Erythroblast (primary cell): ENCODE data around the gene PDZD7.

Experiments
- GATA1 ChIP-seq: IDR thresholded peaks from 2 replicates; pipeline ENCODE4 v1.6.1; 2011; ENCODE audit warnings: low read depth, mild to moderate bottlenecking, control low read depth, low read length, moderate library complexity
- POLR2A ChIP-seq: IDR thresholded peaks from 2 replicates; pipeline ENCODE4 v1.6.1; 2011; ENCODE audit warnings: mild to moderate bottlenecking, low read length

GRCh38 chr10:101010329-101010728 is 20.6 kb downstream of the PDZD7 start:
- no peak for TF ChIP-seq POLR2A
- TF ChIP-seq GATA1: no peak
